H1 (cell line): ENCODE results near the gene DENND5B. TPM values are rescaled to one million over a fixed set of nuclear protein-coding genes. Genes with fewer than 3 reads are reported as not detected.

Experiments used
- CTCF ChIA-PET: fragments of 300-600 bp; sonication (Branson Sonifier 250); formaldehyde crosslinking; loops from one replicate; lab custom pipeline; 2021; ENCODE audit not compliant: partially characterized antibody; lab: Charles Lee
- POLR2A ChIA-PET: fragments of 300-600 bp; sonication (Branson Sonifier 250); formaldehyde crosslinking; loops from one replicate; lab custom pipeline; 2021; ENCODE audit warnings: inconsistent platforms; ENCODE audit not compliant: partially characterized antibody; lab: Charles Lee
- DNase-seq, 2 experiments: peaks; one replicate each; pipeline versions ENCODE4 v3.0.0 to v3.0.0-alpha.2; 2010 to 2022; ENCODE audit warnings: low spot score in 2 of 2, low read depth in 1 of 2, mixed read lengths in 1 of 2
- FAIRE-seq: peaks from 2 replicates; lab custom pipeline; 2011; peaks lifted over from hg19 to GRCh38; lab: Jason Lieb, UNC
- H2AFZ ChIP-seq: 2 replicates; pipeline ENCODE4 v1.8.1; 2012; ENCODE audit warnings: low read length, inconsistent platforms
- H2AK5ac ChIP-seq: 2 replicates; pipeline ENCODE4 v1.6.1; 2013; ENCODE audit warnings: low read depth, low read length
- H2BK120ac ChIP-seq: replicated peaks from 2 replicates; pipeline ENCODE3; 2013; ENCODE audit warnings: low read depth, low read length, inconsistent platforms
- H2BK12ac ChIP-seq: 2 replicates; pipeline ENCODE4 v1.6.1; 2013; ENCODE audit warnings: low read depth, low read length
- H2BK15ac ChIP-seq: 2 replicates; pipeline ENCODE4 v1.6.1; 2013; ENCODE audit warnings: low read length
- H2BK20ac ChIP-seq: 2 replicates; pipeline ENCODE4 v1.6.1; 2013; ENCODE audit warnings: low read length
- H2BK5ac ChIP-seq: 2 replicates; pipeline ENCODE4 v1.6.1; 2013; ENCODE audit warnings: low read depth, low read length
- H3K14ac ChIP-seq: 2 replicates; pipeline ENCODE4 v1.6.1; 2013; ENCODE audit warnings: inconsistent platforms; ENCODE audit not compliant: insufficient read length
- H3K18ac ChIP-seq: 2 replicates; pipeline ENCODE4 v1.6.1; 2013; ENCODE audit warnings: low read length; ENCODE audit errors: extremely low read depth
- H3K23ac ChIP-seq: 2 replicates; pipeline ENCODE4 v1.6.1; 2013; ENCODE audit warnings: inconsistent platforms; ENCODE audit not compliant: insufficient read length
- H3K23me2 ChIP-seq: 2 replicates; pipeline ENCODE4 v1.6.1; 2013; ENCODE audit warnings: low read depth, low read length
- H3K27ac ChIP-seq: 2 replicates; pipeline ENCODE4 v1.6.1; 2011; ENCODE audit warnings: low read depth, low read length, inconsistent platforms
- H3K27me3 ChIP-seq, 4 experiments: replicated peaks in 1 of 4; 1 replicate in 1 of 4; 2 replicates in 3 of 4; pipeline versions ENCODE4 v1.6.1 to v1.8.1; 2011 to 2013; ENCODE audit warnings: low read length in 3 of 4, mild to moderate bottlenecking in 3 of 4, inconsistent platforms in 2 of 4, mixed read lengths in 2 of 4, moderate library complexity in 1 of 4; ENCODE audit not compliant: control insufficient read depth in 3 of 4, insufficient read depth in 3 of 4; ENCODE audit errors: extremely low read depth in 1 of 4
- H3K36me3 ChIP-seq, 4 experiments: 2 replicates each; pipeline versions ENCODE4 v1.6.1 to v1.8.1; 2011 to 2013; ENCODE audit warnings: mild to moderate bottlenecking in 4 of 4, low read length in 3 of 4, moderate library complexity in 2 of 4, control low read depth in 1 of 4, inconsistent platforms in 1 of 4; ENCODE audit not compliant: insufficient read depth in 4 of 4, control insufficient read depth in 2 of 4
- H3K4ac ChIP-seq: replicated peaks from 2 replicates; pipeline ENCODE3; 2013; ENCODE audit warnings: low read length, low read depth, mixed read lengths, inconsistent platforms; ENCODE audit not compliant: insufficient read length
- H3K4me1 ChIP-seq, 4 experiments: replicated peaks in 1 of 4; 1 replicate in 1 of 4; 2 replicates in 3 of 4; pipeline versions ENCODE4 v1.6.1 to v1.8.1; 2011 to 2013; ENCODE audit warnings: low read length in 3 of 4, inconsistent platforms in 2 of 4, mixed read lengths in 1 of 4; ENCODE audit not compliant: insufficient read depth in 4 of 4, control insufficient read depth in 3 of 4
- H3K4me2 ChIP-seq, 2 experiments: 2 replicates each; pipeline versions ENCODE4 v1.6.1 to v1.8.1; 2011 to 2013; ENCODE audit warnings: low read depth in 2 of 2, low read length in 2 of 2, control low read depth in 1 of 2, inconsistent platforms in 1 of 2, mild to moderate bottlenecking in 1 of 2; ENCODE audit not compliant: insufficient read depth in 1 of 2
- H3K4me3 ChIP-seq, 4 experiments: fragments of 200-600, 300-600 bp in 1 of 4; sonication (generic), shearing (Covaris generic), sonication (Bioruptor Twin) in 1 of 4; 2 replicates each; pipeline versions ENCODE4 v1.5.1 to v1.8.1; 2011 to 2016; ENCODE audit warnings: low read length in 4 of 4, low read depth in 3 of 4, control low read depth in 2 of 4, inconsistent platforms in 2 of 4, mild to moderate bottlenecking in 2 of 4, mixed read lengths in 1 of 4, moderate library complexity in 1 of 4; ENCODE audit not compliant: insufficient read depth in 2 of 4; ENCODE audit errors: extremely low read depth in 1 of 4
- H3K56ac ChIP-seq: replicated peaks from 2 replicates; pipeline ENCODE3; 2013; ENCODE audit warnings: low read depth, mild to moderate bottlenecking, mixed read lengths, low read length, inconsistent platforms; ENCODE audit not compliant: insufficient read length
- H3K79me1 ChIP-seq: 2 replicates; pipeline ENCODE4 v1.6.1; 2013; ENCODE audit warnings: low read depth, low read length, control low read depth
- H3K79me2 ChIP-seq, 2 experiments: 2 replicates each; pipeline versions ENCODE4 v1.6.1 to v1.8.1; 2012 to 2013; ENCODE audit warnings: low read length in 2 of 2, mild to moderate bottlenecking in 2 of 2, inconsistent platforms in 1 of 2; ENCODE audit not compliant: insufficient read depth in 2 of 2, control insufficient read depth in 1 of 2
- H3K9ac ChIP-seq, 4 experiments: replicated peaks in 1 of 4; 1 replicate in 1 of 4; 2 replicates in 3 of 4; pipeline versions ENCODE4 v1.6.1 to v1.8.1; 2011 to 2013; ENCODE audit warnings: low read depth in 3 of 4, low read length in 3 of 4, control low read depth in 2 of 4, mild to moderate bottlenecking in 2 of 4, moderate library complexity in 2 of 4, inconsistent platforms in 1 of 4; ENCODE audit errors: extremely low read depth in 1 of 4
- H3K9me3 ChIP-seq, 2 experiments: 2 replicates each; pipeline versions ENCODE4 v1.6.1 to v1.8.1; 2012 to 2013; ENCODE audit warnings: mild to moderate bottlenecking in 2 of 2, moderate library complexity in 2 of 2, control low read depth in 1 of 2, inconsistent platforms in 1 of 2, low read depth in 1 of 2, low read length in 1 of 2, mixed read lengths in 1 of 2; ENCODE audit not compliant: insufficient read depth in 2 of 2
- H4K20me1 ChIP-seq, 2 experiments: replicated peaks in 1 of 2; 2 replicates each; pipeline versions ENCODE3 to v1.8.1; 2011 to 2013; ENCODE audit warnings: inconsistent platforms in 2 of 2, low read length in 2 of 2, mild to moderate bottlenecking in 1 of 2; ENCODE audit not compliant: insufficient read depth in 2 of 2, control insufficient read depth in 1 of 2
- H4K5ac ChIP-seq: 2 replicates; pipeline ENCODE4 v1.6.1; 2013; ENCODE audit warnings: low read length, low read depth, mixed read lengths, inconsistent platforms; ENCODE audit not compliant: insufficient read length
- H4K8ac ChIP-seq: 2 replicates; pipeline ENCODE4 v1.8.0; 2013; ENCODE audit warnings: mild to moderate bottlenecking, moderate library complexity, low read length, inconsistent platforms; ENCODE audit not compliant: insufficient read depth; ENCODE audit errors: extremely low read depth
- H4K91ac ChIP-seq: replicated peaks from 2 replicates; pipeline ENCODE3; 2013; ENCODE audit warnings: low read length, mixed read lengths, inconsistent platforms; ENCODE audit not compliant: insufficient read length
- BCL11A ChIP-seq, 2 experiments: IDR thresholded peaks; one replicate each; pipeline ENCODE4 v1.6.1; 2011; ENCODE audit warnings: low read depth in 2 of 2, low read length in 2 of 2, mild to moderate bottlenecking in 2 of 2
- CHD1 ChIP-seq: IDR thresholded peaks from 2 replicates; pipeline ENCODE4 v1.6.1; 2012; ENCODE audit warnings: low read depth, low read length, improper control_type of control experiment
- E2F6 ChIP-seq: IDR thresholded peaks from 2 replicates; pipeline ENCODE4 v1.6.1; 2012; ENCODE audit warnings: inconsistent platforms
- MAX ChIP-seq: IDR thresholded peaks from 2 replicates; pipeline ENCODE4 v1.6.1; 2012; ENCODE audit warnings: inconsistent platforms
- PHF8 ChIP-seq: fragments of 200-600 bp; sonication (generic); conservative IDR thresholded peaks from 2 replicates; pipeline ENCODE4 v1.7.1; 2012; ENCODE audit warnings: low read depth, mild to moderate bottlenecking, inconsistent platforms, low read length, moderate library complexity
- RAD21 ChIP-seq, 2 experiments: IDR thresholded peaks in 1 of 2; conservative IDR thresholded peaks in 1 of 2; 2 replicates each; pipeline ENCODE4 v1.6.1; 2011; ENCODE audit warnings: low read depth in 2 of 2, low read length in 2 of 2, improper control_type of control experiment in 1 of 2, inconsistent platforms in 1 of 2, mild to moderate bottlenecking in 1 of 2, moderate library complexity in 1 of 2
- RBBP5 ChIP-seq: IDR thresholded peaks from 2 replicates; pipeline ENCODE4 v1.7.1; 2012; ENCODE audit warnings: low read depth, mild to moderate bottlenecking, inconsistent platforms, low read length, moderate library complexity, borderline replicate concordance
- WGBS, 2 experiments: shearing (Covaris generic) in 1 of 2; methylation state at CpG; one replicate each; pipeline versions ENCODE4 v1.1.6 to v1.1.7; 2013 to 2015; ENCODE audit warnings: low lambda C conversion rate in 2 of 2, mixed read lengths in 2 of 2, inconsistent platforms in 1 of 2, low coverage in 1 of 2, missing lambda C conversion rate in 1 of 2; ENCODE audit not compliant: insufficient replicate concordance in 2 of 2, insufficient coverage in 1 of 2, insufficient read length in 1 of 2; ENCODE audit errors: extremely low coverage in 1 of 2, missing lambda C conversion rate in 1 of 2; 5-methylcytosine and 5-hydroxymethylcytosine counted together
- polyA plus RNA-seq, 7 experiments: library from polyadenylated mRNA; depleted of rRNA in 3 of 7; stranded (reverse) in 5 of 7; unstranded in 2 of 7; fragments of >200 nt in 5 of 7; fragments of 200-250 nt in 2 of 7; gene quantifications; 1 replicate in 5 of 7; 2 replicates in 1 of 7; 4 replicates in 1 of 7; pipeline versions ENCODE4 v1.2.1 to v1.2.3, GENCODE V29; 2011 to 2013; ENCODE audit warnings: missing spikeins in 2 of 7, mixed read lengths in 2 of 7
- total RNA-seq: library from RNA; stranded (reverse); fragmentation: NEBNext Ultra II Directional; extraction: Animal tissue kit (Norgen Biotek cat#: 25700); gene quantifications from 2 replicates; pipeline ENCODE4 v1.2.1, GENCODE V29; 2021

The DENND5B gene
- total and polyA plus RNA-seq, 2 of the 8 experiments (the other 6 are each of a cell fraction or from before 2014, with no cell fraction given): 13.4 to 20.2 TPM

DNA sequence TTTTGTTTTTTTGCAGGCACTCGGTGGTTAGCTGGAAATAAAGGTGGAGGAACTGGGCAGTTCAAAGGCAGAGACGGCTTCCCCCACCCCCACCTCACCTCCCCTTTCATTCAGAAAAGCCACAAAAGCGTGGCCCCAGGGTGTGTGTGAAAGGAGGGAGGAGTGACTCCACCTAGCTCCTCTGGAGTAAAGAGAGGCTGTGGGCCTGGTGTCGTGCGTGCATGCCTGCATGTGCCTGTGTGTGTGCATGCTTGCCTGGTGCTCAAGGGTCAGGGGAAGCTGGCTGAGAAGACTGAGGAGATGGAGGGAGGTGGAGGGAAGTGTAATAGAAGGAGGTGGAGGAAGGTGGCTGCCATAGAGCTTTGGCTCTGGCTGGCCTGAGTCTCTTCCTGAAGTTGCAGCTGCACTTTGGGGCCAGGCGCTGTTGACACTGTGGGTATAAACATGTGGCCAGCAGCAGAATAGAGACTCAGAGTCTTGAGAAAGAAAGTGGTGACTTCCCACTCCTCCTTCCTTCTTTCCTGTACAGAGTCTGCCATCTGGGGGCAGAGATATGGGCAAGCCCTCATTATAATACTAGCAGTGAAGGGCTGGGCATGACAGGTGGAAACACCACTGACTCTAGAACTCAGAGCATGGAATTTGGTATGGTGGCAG lies 228.0 kb downstream of the DENND5B start:
- POLR2A ChIA-PET: interaction anchor here (0.8 to 17.5 kb wide), 20 partner anchors 8 to 84 kb away, joined by 3 to 474 read pairs (median 5); partner anchors contain the start of gene SINHCAF
- WGBS, 2 experiments: 23% methylated on average over 6 of the region's 6 CpGs; no CpG with 5 or more reads in 1 of the 2 experiments
- Histone ChIP-seq H3K27me3 (no peaks in the 10 kb centered on the region), H3K9ac (peak overlapping the region in 3 of 4 experiments; percentile 46 to 64 (median 60); a peak in 3 of 7 replicates), H3K23ac (no peak overlapping the region), H3K4ac (no peak overlapping the region), H3K56ac (no peak overlapping the region), H3K9me3 (no peaks in the 10 kb centered on the region), H2BK5ac (peak overlapping the region; percentile 96), H2BK15ac (peak overlapping the region; percentile 98; the same call in 1 of the 2 replicates), H4K5ac (peak overlapping the region; percentile 79), H3K18ac (peak overlapping the region; percentile 91), H3K23me2 (no peaks in the 10 kb centered on the region; the same call in 1 of the 2 replicates), H3K36me3 (no peaks in the 10 kb centered on the region), H3K27ac (peak overlapping the region; percentile 85), H4K8ac (peak overlapping the region; percentile 87), H3K4me2 (peak overlapping the region; percentile 59 to 76), H2BK120ac (peak overlapping the region; percentile 7), H3K79me2 (no peaks in the 10 kb centered on the region), H3K4me1 (peaks cover 13 to 21% (median 21%) of the 10 kb centered on the region in 4 experiments), H3K4me3 (peak overlapping the region in 1 of 4 experiments; percentile 33; a peak in 2 of 8 replicates), H4K91ac (peak overlapping the region; percentile 90), H2AK5ac (peak overlapping the region; percentile 98), H3K14ac (no peak overlapping the region), H2BK20ac (peak overlapping the region; percentile 2), H4K20me1 (no peaks in the 10 kb centered on the region), H2AFZ (no peak overlapping the region), H3K79me1 (no peaks in the 10 kb centered on the region), H2BK12ac (peak overlapping the region; percentile 98)
- FAIRE-seq (no peak), DNase-seq (peak in 1 of 2 experiments; percentile 58)
- CTCF ChIA-PET: interaction anchor here (0.6 to 3.1 kb wide), 11 partner anchors 9 to 112 kb away, joined by 3 to 15 read pairs (median 4); no protein-coding TSS in a partner anchor
- TF ChIP-seq MAX: peak; percentile 86
- 0 out of 2 replicates have a peak, but pooled peaks have one; percentile 11 for TF ChIP-seq PHF8
- no peak for TF ChIP-seq CHD1
- TF ChIP-seq RBBP5: peak; percentile 48; the same call in 1 of the 2 replicates
- no peak for TF ChIP-seq BCL11A (IDR thresholded peaks at IDR 0.05; ENCODE audit: low read depth in 2 of 2, low read length in 2 of 2)
- peak; percentile 58 for TF ChIP-seq E2F6
- TF ChIP-seq RAD21 (IDR thresholded peaks at IDR 0.05 in 1 of 2, conservative IDR thresholded peaks at IDR 0.05 in 1 of 2; ENCODE audit: low read depth in 2 of 2, low read length in 2 of 2): peak in 1 of 2 experiments; percentile 25; a peak in 1 of 4 replicates
